Stomach smooth muscle (tissue), 2 donors: ENCODE data around the gene CLCN4.

Experiments
- H3K27ac ChIP-seq: one replicate; pipeline ENCODE4 v1.7.0; 2013; ENCODE audit warnings: mild to moderate bottlenecking, low read length, inconsistent platforms
- H3K27me3 ChIP-seq, 2 donors: one replicate each; pipeline ENCODE4 v1.7.0; 2013; ENCODE audit warnings: low read length in 2 of 2; ENCODE audit not compliant: insufficient read depth in 2 of 2, control insufficient read depth in 1 of 2
- H3K36me3 ChIP-seq, 2 donors: one replicate each; pipeline ENCODE4 v1.7.0; 2013; ENCODE audit warnings: low read length in 2 of 2; ENCODE audit not compliant: control insufficient read depth in 2 of 2, insufficient read depth in 2 of 2
- H3K4me1 ChIP-seq: one replicate; pipeline ENCODE4 v1.7.0; 2013; ENCODE audit warnings: low read length; ENCODE audit not compliant: control insufficient read depth, insufficient read depth
- H3K4me3 ChIP-seq, 2 donors: one replicate each; pipeline ENCODE4 v1.7.0; 2013; ENCODE audit warnings: low read length in 2 of 2
- H3K9ac ChIP-seq, 2 donors: one replicate each; pipeline ENCODE4 v1.7.0; 2013; ENCODE audit warnings: low read length in 2 of 2, mild to moderate bottlenecking in 1 of 2
- H3K9me3 ChIP-seq, 2 donors: one replicate each; pipeline ENCODE4 v1.7.0; 2013; ENCODE audit warnings: low read length in 2 of 2; ENCODE audit not compliant: control insufficient read depth in 2 of 2
- donor health status: healthy.
- donor health status: Pancreatic carcinoma.

Gene CLCN4

DNA sequence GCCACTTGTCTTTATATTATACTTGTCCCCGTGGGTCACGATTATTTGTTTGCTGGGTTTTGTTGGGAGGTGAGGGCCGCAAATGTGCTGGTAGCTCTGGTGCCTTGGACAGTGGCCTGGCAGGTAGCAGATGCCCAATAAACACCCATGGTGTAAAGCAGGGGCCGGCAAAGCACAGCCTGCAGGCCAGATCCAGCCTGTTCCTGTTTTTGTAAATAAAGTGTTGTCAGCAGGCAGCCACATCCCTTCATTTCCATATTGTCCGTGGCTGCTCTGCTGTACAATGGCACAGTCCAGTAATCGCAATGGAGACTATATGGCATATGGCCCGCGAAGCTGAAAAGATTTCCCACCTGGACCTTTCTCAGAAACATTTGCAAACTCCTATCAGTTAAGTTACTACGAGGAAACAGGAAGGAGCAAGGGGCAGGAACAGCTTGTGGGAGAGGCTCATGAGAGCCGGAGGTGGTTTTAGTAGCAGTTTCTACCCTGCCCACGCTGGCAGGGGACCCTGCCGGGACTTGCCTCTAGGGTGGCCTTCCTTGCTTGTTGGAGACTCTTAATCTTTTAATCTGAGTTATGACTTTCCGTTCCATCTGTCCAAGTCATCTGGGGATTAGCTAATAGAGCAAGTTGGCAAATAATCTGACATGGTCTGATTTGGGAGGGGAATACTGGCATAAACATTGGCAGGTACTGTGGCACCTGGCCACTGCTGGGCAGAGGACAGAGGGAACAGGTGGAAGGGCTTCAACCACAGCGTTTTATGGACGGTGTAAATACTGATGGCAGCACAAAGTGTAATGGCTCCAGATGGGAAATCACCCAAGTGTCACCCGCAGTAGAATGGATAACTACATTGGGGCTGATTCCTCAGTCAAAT is 19.6 kb downstream of the CLCN4 start:
- Histone ChIP-seq H3K36me3 (no peaks in the 10 kb centered on the region), H3K9me3 (peaks cover 0 to 3% of the 10 kb centered on the region in 2 donors), H3K27me3 (peaks cover 0 to 17% of the 10 kb centered on the region in 2 donors), H3K4me3 (no peak overlapping the region), H3K27ac (no peak overlapping the region), H3K4me1 (peaks cover 16% of the 10 kb centered on the region), H3K9ac (no peak overlapping the region)

DNA sequence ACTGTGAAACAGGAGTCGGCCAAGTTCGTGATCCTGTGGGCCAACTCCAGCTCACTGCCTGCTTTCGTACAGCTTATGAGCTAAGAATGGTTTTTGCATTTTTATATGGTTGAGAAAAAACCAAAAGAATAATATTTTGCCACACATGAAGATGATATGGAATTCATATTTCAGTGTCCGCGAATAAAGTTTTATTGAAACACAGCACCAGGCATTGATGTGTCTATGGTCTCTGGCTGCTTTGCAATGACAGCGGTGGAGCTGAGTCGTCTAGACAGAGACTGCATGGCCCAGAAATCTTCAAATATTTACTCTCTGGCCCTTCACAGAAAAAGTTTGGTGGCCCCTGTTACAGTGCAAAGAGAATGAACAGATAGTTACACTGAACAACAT is 20.2 kb downstream of the CLCN4 start:
- Histone ChIP-seq H3K27me3 (peaks cover 0 to 17% of the 10 kb centered on the region in 2 donors), H3K27ac (no peak overlapping the region)

DNA sequence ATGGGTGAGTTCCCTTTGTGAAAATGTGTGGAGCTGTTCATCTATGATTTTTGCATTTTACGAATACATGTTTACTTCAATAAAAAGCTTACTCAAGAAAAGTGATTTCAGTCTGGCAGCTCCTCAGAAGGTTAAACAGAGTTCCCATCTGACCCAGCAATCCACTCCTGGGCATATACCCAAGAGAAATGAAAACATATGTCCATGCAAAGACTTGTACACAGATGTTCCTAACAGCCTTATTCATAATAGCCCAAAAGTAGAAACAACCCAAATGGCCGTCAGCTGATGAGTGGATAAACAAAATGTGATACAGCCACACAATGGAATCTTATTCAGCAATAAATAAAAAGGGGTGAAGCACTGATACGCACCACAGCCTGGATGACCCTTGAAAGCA is 20.8 kb downstream of the CLCN4 start:
- no peak overlapping the region for H3K9ac ChIP-seq
- no peaks in the 10 kb centered on the region for H3K36me3 ChIP-seq
- peaks cover 0 to 3% of the 10 kb centered on the region in 2 donors for H3K9me3 ChIP-seq
- H3K27me3 ChIP-seq: peaks cover 0 to 17% of the 10 kb centered on the region in 2 donors
- no peak overlapping the region for H3K4me3 ChIP-seq
- H3K27ac ChIP-seq: no peak overlapping the region
- H3K4me1 ChIP-seq: peaks cover 16% of the 10 kb centered on the region

More for the DNA sequence above, 20.2 kb downstream of the CLCN4 start:
- Histone ChIP-seq H3K9me3 (peaks cover 0 to 3% of the 10 kb centered on the region in 2 donors), H3K9ac (no peak overlapping the region), H3K4me3 (no peak overlapping the region), H3K36me3 (no peaks in the 10 kb centered on the region), H3K4me1 (peaks cover 16% of the 10 kb centered on the region)

DNA sequence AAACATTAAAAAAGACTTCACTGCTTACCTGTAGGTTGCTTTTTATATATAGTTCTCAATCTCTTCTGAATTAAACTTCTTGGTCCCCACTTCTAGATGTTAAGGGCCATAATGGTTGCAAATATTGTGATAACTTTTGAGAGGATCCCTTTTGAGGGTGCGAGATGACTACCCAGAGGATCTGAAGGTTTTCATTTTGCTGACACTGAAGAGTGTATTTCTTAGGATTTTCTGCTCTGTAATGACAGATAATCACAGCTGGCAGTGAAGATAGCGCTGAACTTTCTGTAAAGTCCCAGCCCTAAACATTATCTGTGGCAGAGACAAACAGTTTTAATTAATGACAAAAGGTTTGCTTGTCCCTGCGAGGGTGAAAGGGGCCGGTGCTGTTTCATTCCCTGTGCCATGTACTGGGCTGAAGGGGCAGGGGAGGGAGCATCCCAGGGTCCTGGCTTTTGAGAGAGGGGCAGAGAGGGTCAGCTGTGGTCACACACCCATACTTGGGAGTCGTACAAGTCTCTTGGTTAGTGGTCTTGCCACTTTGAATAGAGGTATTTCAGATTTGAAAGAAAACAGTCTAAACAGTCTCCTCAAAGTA is 22.2 kb downstream of the CLCN4 start:
- Histone ChIP-seq H3K4me1 (peaks cover 12% of the 10 kb centered on the region), H3K27ac (no peak overlapping the region), H3K27me3 (peaks cover 0 to 17% of the 10 kb centered on the region in 2 donors), H3K36me3 (no peaks in the 10 kb centered on the region), H3K9me3 (peaks cover 0 to 3% of the 10 kb centered on the region in 2 donors), H3K9ac (no peak overlapping the region), H3K4me3 (no peak overlapping the region)

DNA sequence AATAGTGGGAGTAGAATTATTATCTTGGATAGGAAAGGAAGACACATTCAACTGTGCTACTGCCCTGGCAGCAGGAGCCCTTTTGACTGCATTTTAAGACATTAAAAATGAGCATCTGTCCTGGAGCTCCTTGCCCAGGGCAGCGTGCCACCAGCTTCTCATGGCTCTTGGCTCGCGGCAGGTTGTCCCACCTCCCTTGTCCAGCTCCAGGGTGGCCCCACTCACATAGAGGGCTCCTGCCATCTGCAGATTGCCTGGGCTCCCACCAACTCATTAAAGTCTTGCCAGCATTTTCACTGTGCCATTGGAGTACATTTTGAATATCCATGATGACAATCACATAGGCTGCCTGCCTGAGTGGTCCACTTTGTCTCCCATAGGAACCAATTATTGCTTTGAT is 27.0 kb downstream of the CLCN4 start:
- no peak overlapping the region for H3K4me3 ChIP-seq
- no peaks in the 10 kb centered on the region for H3K9me3 ChIP-seq
- H3K27ac ChIP-seq: no peak overlapping the region
- no peaks in the 10 kb centered on the region for H3K4me1 ChIP-seq
- peaks cover 0 to 10% of the 10 kb centered on the region in 2 donors for H3K27me3 ChIP-seq
- no peak overlapping the region for H3K9ac ChIP-seq
- no peaks in the 10 kb centered on the region for H3K36me3 ChIP-seq

DNA sequence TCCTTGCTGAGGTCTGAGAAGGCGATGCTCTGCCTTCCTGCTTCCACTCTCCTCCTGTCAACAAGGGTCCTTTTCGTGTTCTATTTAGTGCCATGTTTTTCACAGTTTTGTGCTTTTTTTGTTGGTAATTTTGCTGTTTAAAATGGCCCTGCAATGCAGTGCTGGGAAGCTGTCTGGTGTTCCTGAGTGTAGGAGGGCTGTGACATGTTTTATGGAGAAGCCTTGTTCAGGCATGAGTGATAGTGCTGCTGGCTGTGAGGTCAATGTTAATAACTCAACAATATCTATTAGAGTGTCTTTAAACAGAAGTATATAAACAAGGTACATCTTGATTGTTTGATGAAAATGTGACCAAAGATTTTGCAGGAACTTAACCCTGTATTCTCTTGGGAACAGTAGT is 27.6 kb downstream of the CLCN4 start:
- no peaks in the 10 kb centered on the region for H3K4me1 ChIP-seq
- no peaks in the 10 kb centered on the region for H3K36me3 ChIP-seq
- H3K27ac ChIP-seq: no peak overlapping the region
- H3K9ac ChIP-seq: no peak overlapping the region
- peaks cover 0 to 10% of the 10 kb centered on the region in 2 donors for H3K27me3 ChIP-seq
- H3K4me3 ChIP-seq: no peak overlapping the region
- H3K9me3 ChIP-seq: no peaks in the 10 kb centered on the region

DNA sequence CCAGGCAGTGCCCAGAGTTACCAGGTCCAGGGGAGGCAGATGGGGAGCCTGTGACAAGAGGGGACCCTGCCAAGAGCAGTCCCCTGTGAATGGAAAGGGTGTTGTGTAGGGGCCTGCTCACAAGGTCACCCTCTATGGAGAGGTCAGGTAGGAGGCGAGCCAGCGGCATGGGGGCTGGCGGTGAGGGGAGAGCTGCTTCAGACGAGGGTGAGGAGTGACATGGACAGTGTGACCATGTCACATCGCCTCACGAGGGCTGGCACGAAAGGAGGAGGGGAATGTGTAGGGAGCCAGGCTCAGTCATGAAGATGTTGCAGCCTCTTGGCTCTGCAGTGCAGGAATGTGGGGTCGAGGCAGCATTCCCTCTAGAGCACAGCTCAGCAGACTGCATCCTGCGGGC is 29.6 kb downstream of the CLCN4 start:
- Histone ChIP-seq H3K36me3 (no peaks in the 10 kb centered on the region), H3K4me1 (peaks cover 7% of the 10 kb centered on the region), H3K9me3 (no peaks in the 10 kb centered on the region), H3K27me3 (peaks cover 0 to 6% of the 10 kb centered on the region in 2 donors), H3K27ac (no peak overlapping the region), H3K9ac (no peak overlapping the region), H3K4me3 (no peak overlapping the region)

DNA sequence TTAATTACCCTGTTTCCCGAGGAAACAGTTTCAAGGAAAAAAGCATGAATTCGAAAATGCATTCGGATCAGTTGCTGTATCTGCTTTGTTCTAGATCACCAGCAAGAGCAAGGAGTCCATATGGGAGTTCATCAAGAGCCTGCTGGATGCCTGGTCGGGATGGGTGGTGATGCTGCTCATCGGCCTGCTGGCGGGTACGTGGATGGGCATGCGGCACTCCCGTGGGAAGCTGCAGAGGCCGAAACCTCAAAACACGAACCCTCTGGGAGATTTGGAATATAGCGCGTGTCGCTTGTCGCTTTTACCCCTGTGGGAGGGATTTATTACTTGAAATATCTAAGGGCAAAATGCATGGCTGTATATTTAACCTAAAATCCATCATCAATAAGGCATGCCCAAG is 30.6 kb downstream of the CLCN4 start:
- Histone ChIP-seq H3K4me3 (no peak overlapping the region), H3K36me3 (no peaks in the 10 kb centered on the region), H3K9ac (no peak overlapping the region), H3K27me3 (peaks cover 0 to 3% of the 10 kb centered on the region in 2 donors), H3K4me1 (peaks cover 7% of the 10 kb centered on the region), H3K9me3 (no peaks in the 10 kb centered on the region), H3K27ac (no peak overlapping the region)

DNA sequence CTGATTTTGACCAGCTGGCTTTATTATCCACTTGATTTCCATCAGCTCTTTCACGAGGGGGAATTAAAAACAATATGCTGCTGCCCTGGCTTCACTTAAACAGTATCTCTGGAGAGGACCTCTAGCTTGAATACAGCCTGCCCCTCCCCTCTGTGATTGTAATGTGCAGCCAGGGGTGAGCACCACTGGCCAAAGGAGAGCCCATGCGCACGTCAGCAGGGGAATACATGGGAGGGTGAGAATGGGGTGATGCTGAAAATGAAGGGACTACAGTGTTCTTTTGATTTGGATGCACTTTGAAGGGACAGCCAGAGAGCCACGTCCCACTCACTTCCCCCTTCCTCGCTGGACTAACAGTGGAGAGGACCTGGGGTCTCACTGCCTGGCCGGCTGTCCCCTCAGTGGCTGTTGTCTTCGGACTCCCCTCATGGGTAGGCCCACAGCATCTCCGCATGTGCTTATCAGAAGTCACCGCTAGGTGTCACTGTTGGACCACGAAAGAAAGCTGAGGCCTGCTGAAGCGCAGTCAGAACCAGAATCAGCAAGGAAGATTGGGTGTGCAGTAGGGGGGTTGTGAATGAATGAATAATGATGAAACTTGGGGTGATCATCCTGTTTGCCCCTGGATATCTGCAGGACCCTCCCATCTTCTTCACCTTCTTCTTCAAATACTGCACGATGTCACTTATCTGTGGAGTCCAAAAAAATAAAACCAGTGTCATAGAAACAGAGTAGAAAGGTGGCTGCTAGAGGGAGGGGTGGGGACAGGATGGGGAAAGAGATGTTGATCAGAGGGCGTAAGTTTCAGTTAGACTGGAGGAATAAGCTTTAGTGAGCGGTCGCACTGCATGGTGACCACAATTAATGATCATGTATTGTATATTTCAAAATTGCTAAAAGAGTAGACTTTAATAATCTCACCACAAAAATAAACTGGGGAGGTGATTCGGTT is 32.8 kb downstream of the CLCN4 start:
- no peaks in the 10 kb centered on the region for H3K36me3 ChIP-seq
- H3K4me1 ChIP-seq: peaks cover 7% of the 10 kb centered on the region
- no peak overlapping the region for H3K27ac ChIP-seq
- peak overlapping the region; percentile 36 to 45 for H3K9ac ChIP-seq
- no peaks in the 10 kb centered on the region for H3K9me3 ChIP-seq
- no peak overlapping the region for H3K4me3 ChIP-seq
- peaks cover 0 to 4% of the 10 kb centered on the region in 2 donors for H3K27me3 ChIP-seq

DNA sequence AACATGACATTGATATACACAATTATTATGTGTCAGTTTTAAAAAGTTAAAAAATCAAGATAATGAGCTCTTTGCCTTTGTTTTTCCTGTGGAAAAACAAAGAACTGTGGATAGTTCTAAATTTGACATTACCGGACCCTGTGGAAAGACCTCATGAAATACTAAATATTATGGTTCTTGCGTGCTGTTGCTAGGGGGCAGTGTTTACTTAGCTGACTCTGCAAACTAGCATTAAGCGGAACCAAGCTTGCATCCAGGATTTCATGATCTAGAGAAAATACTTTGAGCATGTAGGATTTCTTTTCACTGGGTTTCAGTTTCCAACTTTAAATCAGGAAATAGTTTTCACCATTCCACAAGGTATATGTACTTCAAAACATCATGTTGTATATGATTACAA is 33.6 kb downstream of the CLCN4 start:
- Histone ChIP-seq H3K27ac (no peak overlapping the region), H3K4me1 (peaks cover 7% of the 10 kb centered on the region), H3K27me3 (peaks cover 0 to 2% of the 10 kb centered on the region in 2 donors), H3K9me3 (no peaks in the 10 kb centered on the region), H3K4me3 (no peak overlapping the region), H3K36me3 (no peaks in the 10 kb centered on the region), H3K9ac (peak overlapping the region in 1 of 2 donors; percentile 6)
